ENCODE measurements around the gene SCYGR1. TPM values are rescaled to one million over a fixed set of nuclear protein-coding genes. Genes with fewer than 3 reads are reported as not detected.
"Not testable (repeated sequence)": the region's sequence is repeated elsewhere in the genome, so short reads cannot be mapped to it uniquely, and the experiment has no call there.

The SCYGR1 gene
- total RNA-seq, 2 donors from 2014 or later: not detected

DNA sequence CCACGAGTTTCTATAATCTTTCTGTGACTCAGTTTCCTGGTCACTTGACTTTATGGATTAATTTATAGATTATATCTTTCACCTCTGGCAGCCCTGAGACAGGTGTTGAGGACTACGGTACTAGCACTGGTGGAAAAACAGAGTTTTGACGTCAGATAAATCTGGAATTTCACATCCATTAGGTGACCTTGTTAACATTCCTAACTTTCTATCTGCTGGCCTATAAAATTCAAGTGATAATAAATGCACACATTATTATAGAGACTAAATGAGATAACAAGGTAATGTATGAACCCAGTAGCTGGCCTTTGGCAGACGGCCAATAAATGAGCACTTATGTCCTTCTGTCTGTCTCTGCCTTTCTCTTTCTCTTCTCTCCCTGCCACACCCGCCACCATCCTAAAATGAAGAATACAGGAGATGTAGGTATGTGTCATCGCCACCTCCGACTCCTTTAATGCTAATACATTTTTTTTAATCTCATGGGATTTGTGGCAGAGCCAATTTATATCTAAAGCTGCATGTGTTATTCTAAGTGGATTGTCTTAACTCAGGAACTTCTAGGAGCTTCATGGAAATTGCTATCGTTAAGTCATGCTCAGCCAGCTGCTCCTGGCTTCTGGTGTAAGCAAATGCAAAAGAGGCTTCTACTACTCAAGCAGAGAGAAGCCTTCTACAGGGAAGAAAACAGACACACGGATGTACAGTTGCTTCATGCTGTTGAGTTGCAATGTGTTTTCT is 10.9 kb downstream of the SCYGR1 start:
- H3K36me3 Mint-ChIP-seq (ENCODE audit: insufficient read depth in 2 of 2): peaks cover 0 to 3% of the 10 kb centered on the region in 2 donors
- H3K27ac Mint-ChIP-seq: no peak overlapping the region
- H3K27me3 Mint-ChIP-seq (ENCODE audit: low read depth): peaks cover 6% of the 10 kb centered on the region
- H3K4me1 Mint-ChIP-seq (ENCODE audit: low read depth): peaks cover 18% of the 10 kb centered on the region
- DNase-seq: no peak
- no peak overlapping the region for H3K4me3 Mint-ChIP-seq
- peaks cover 3 to 4% of the 10 kb centered on the region in 2 donors for H3K9me3 Mint-ChIP-seq
- ATAC-seq (replicated peaks in 1 of 2): no peak

- ATAC-seq (replicated peaks in 1 of 2) (peak; percentile 91 to 92), DNase-seq (peak; percentile 37 to 50)
- Mint-ChIP-seq H3K27ac (no peak overlapping the region), H3K4me1 (ENCODE audit: low read depth) (peaks cover 13% of the 10 kb centered on the region), H3K36me3 (ENCODE audit: insufficient read depth in 2 of 2) (no peaks in the 10 kb centered on the region), H3K27me3 (ENCODE audit: low read depth) (peaks cover 6% of the 10 kb centered on the region), H3K4me3 (peak overlapping the region in 1 of 2 donors; percentile 46), H3K9me3 (no peaks in the 10 kb centered on the region)
Observed at GRCh38 chr2:227374158-227374557, 13.6 kb downstream of the SCYGR1 start.

- no peak overlapping the region for H3K27ac Mint-ChIP-seq
- no peaks in the 10 kb centered on the region for H3K36me3 Mint-ChIP-seq (ENCODE audit: insufficient read depth in 2 of 2)
- ATAC-seq (replicated peaks in 1 of 2) (no peak), DNase-seq (no peak)
- no peaks in the 10 kb centered on the region for H3K9me3 Mint-ChIP-seq
- H3K4me1 Mint-ChIP-seq (ENCODE audit: low read depth): peaks cover 13% of the 10 kb centered on the region
- H3K27me3 Mint-ChIP-seq (ENCODE audit: low read depth): peaks cover 6% of the 10 kb centered on the region
- peak overlapping the region in 1 of 2 donors; percentile 12 for H3K4me3 Mint-ChIP-seq
Observed at GRCh38 chr2:227373389-227373788, 14.4 kb downstream of the SCYGR1 start.

- ATAC-seq (replicated peaks in 1 of 2) (peak; percentile 59 to 67), DNase-seq (peak in 1 of 2 donors; percentile 10)
- H3K27ac Mint-ChIP-seq: no peak overlapping the region
- no peaks in the 10 kb centered on the region for H3K9me3 Mint-ChIP-seq
- peak overlapping the region in 1 of 2 donors; percentile 2 for H3K4me3 Mint-ChIP-seq
- H3K36me3 Mint-ChIP-seq (ENCODE audit: insufficient read depth in 2 of 2): no peaks in the 10 kb centered on the region
- H3K27me3 Mint-ChIP-seq (ENCODE audit: low read depth): no peaks in the 10 kb centered on the region
- peaks cover 13% of the 10 kb centered on the region for H3K4me1 Mint-ChIP-seq (ENCODE audit: low read depth)
Observed at GRCh38 chr2:227370791-227371312, 16.9 kb downstream of the SCYGR1 start.

DNA sequence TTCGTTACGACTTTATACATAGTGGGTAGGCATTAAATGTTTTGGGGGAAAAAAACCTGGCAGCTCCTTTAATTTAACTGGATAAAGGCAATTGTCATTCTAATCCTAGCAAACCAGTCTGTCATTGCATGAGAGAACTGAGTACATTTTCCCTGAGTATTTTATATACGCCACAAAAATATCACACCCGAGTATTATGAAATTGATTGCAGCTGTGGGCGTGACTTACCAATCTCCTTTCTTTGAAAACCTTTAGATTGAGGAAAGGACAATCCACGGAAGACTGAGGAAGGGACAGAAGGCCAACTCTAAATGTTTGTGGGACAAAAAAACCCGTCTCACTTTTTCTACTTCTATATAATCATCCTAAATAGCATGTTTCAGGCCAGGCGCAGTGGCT is 17.7 kb downstream of the SCYGR1 start:
- Mint-ChIP-seq H3K4me3 (no peak overlapping the region), H3K9me3 (no peaks in the 10 kb centered on the region), H3K36me3 (ENCODE audit: insufficient read depth in 2 of 2) (no peaks in the 10 kb centered on the region), H3K27me3 (ENCODE audit: low read depth) (no peaks in the 10 kb centered on the region), H3K27ac (no peak overlapping the region), H3K4me1 (ENCODE audit: low read depth) (peaks cover 13% of the 10 kb centered on the region)
- ATAC-seq (replicated peaks in 1 of 2): no peak
- DNase-seq: no peak

- DNase-seq (no peak), ATAC-seq (replicated peaks in 1 of 2) (no peak)
- Mint-ChIP-seq H3K4me3 (no peak overlapping the region), H3K27ac (no peak overlapping the region), H3K4me1 (ENCODE audit: low read depth) (peaks cover 4% of the 10 kb centered on the region), H3K36me3 (ENCODE audit: insufficient read depth in 2 of 2) (no peaks in the 10 kb centered on the region), H3K9me3 (no peaks in the 10 kb centered on the region), H3K27me3 (ENCODE audit: low read depth) (no peaks in the 10 kb centered on the region)
Observed at GRCh38 chr2:227368574-227368973, 19.2 kb downstream of the SCYGR1 start.

DNA sequence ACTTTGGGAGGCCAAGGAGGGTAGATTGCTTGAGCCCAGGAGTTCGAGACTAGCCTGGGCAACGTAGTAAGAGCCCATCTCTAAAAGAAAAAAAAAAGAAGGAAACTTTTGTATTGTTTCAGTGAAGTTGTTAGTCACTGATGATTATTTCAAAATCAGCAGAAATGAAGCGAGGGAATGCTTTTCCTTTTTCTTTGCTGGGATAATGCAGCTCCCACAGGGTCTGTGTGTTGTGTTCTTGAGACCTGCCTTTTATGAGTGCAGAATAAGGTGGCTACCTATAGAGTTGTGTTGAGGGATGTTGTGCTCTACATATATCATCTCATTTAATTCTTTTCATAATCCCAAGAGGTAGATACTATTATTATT is 20.3 kb downstream of the SCYGR1 start:
- Mint-ChIP-seq H3K9me3 (no peaks in the 10 kb centered on the region), H3K27me3 (ENCODE audit: low read depth) (no peaks in the 10 kb centered on the region), H3K4me1 (ENCODE audit: low read depth) (no peaks in the 10 kb centered on the region), H3K36me3 (ENCODE audit: insufficient read depth in 2 of 2) (no peaks in the 10 kb centered on the region), H3K27ac (no peak overlapping the region), H3K4me3 (no peak overlapping the region)
- DNase-seq (no peak), ATAC-seq (replicated peaks in 1 of 2) (no peak)

DNA sequence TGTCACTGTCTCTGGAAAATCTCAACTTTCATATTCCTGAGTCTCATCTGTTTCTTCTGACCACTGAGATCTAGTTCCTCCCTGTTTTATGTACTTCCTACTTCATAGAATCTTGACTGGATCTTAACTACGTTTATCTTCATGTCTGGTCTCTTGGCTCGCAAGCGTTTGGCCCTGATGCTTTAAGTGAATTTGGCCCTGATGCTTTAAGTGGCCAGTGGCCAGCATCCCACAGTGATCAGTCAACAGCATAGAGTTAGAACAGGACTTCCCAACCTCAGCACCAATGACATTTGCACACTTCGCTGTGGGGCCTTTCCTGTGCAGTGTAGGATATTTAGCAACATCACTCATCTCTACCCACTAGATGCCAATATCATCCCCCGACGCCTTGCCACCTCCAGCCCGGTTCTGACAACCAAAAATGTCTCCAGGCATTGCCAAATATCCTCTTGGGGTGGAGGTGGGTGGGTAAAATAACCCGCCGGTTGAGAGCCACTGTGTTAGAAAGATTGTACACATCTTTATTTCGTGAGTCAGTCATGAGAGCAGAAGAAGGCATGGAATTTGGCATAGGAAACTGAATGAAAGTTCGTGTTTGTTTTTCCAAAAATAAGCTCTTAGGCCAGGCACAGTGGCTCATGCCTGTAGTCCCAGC is 20.9 kb downstream of the SCYGR1 start:
- ATAC-seq (replicated peaks in 1 of 2): no peak
- H3K9me3 Mint-ChIP-seq: no peaks in the 10 kb centered on the region

DNA sequence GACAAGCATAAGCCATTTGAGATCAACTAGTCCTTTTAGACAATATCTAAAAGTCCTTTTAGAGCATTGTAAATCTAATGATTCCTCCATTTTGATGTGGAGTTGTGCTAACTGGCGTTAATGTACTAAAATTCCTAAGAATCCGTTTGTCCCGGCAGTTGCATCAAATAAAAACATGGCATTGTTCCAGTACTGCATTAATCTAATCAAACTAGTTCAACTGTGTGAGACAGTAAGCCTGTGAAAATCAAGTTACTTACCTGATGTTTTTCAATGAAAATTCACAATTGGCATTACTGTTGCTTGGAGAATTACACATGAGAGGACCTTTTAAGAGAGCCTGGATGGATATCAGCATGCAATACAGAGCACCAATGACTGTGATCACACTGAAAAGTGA is 21.9 kb downstream of the SCYGR1 start:
- Mint-ChIP-seq H3K27me3 (ENCODE audit: low read depth) (no peaks in the 10 kb centered on the region), H3K4me1 (ENCODE audit: low read depth) (no peaks in the 10 kb centered on the region), H3K9me3 (no peaks in the 10 kb centered on the region), H3K4me3 (no peak overlapping the region), H3K27ac (no peak overlapping the region), H3K36me3 (ENCODE audit: insufficient read depth in 2 of 2) (no peaks in the 10 kb centered on the region)
- ATAC-seq (replicated peaks in 1 of 2) (no peak), DNase-seq (no peak)

More for the DNA sequence above, 20.9 kb downstream of the SCYGR1 start:
- Mint-ChIP-seq H3K27me3 (ENCODE audit: low read depth) (no peaks in the 10 kb centered on the region), H3K4me3 (no peak overlapping the region), H3K36me3 (ENCODE audit: insufficient read depth in 2 of 2) (no peaks in the 10 kb centered on the region), H3K27ac (no peak overlapping the region), H3K4me1 (ENCODE audit: low read depth) (no peaks in the 10 kb centered on the region)
- DNase-seq: no peak

DNA sequence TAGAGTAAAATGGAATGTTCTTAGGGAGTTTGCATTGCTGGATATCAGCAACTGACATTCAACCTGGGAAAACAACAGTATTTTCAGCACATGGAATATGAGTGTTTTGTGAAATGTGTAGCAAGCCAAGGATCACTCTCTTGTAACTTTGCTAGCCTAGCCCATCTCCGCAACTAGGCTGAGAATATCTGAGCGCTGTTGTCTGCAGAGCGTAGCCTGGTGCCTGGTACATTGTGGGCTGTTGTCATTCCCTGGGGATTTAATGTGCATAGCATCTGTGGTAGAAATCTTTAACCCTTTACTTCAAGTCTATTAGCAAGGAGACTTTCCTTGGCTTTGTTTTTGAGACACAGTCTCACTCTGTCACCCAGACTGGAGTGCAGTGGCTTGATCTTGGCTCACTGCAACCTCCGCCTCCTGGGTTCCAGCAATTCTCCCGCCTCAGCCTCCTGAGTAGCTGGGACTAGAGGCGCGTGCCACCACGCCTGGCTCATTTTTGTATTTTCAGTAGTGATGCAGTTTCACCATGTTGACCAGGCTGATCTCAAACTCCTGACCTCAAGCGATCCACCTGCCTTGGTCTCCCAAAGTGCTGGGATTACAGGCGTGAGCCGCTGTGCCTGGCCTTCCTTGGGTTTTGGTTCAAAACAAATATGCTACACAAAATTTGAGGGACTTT is 23.0 kb downstream of the SCYGR1 start:
- not testable (repeated sequence) for H3K9me3 Mint-ChIP-seq; H3K4me1 Mint-ChIP-seq (ENCODE audit: low read depth); H3K27ac Mint-ChIP-seq; DNase-seq; H3K36me3 Mint-ChIP-seq (ENCODE audit: insufficient read depth in 2 of 2); ATAC-seq (replicated peaks in 1 of 2); H3K4me3 Mint-ChIP-seq; H3K27me3 Mint-ChIP-seq (ENCODE audit: low read depth)

DNA sequence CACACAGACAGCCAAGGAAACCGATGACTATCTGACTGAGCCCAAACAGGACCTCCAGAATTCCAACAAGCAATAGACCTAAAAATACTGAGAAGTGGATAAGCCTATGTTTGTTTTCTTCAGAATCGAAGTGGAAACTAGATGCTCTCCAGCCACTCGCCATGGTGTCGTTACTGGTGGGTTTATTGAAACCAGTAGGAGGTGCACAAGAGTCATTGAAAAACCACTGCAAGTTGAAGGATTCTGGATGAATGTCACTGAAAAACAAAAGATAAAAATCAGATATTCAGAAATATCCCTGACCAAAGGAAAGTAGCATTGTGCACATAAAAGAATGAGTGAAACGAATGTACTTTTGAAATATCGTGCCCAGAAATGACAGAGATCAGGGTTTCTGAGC is 24.0 kb downstream of the SCYGR1 start:
- H3K4me3 Mint-ChIP-seq: no peak overlapping the region
- DNase-seq: no peak
- no peaks in the 10 kb centered on the region for H3K36me3 Mint-ChIP-seq (ENCODE audit: insufficient read depth in 2 of 2)
- no peaks in the 10 kb centered on the region for H3K9me3 Mint-ChIP-seq
- no peak for ATAC-seq (replicated peaks in 1 of 2)
- no peaks in the 10 kb centered on the region for H3K27me3 Mint-ChIP-seq (ENCODE audit: low read depth)
- H3K4me1 Mint-ChIP-seq (ENCODE audit: low read depth): no peaks in the 10 kb centered on the region
- peak overlapping the region; percentile 20 for H3K27ac Mint-ChIP-seq

GRCh38 chr2:227360351-227360750 is 27.4 kb downstream of the SCYGR1 start:
- no peak for ATAC-seq (replicated peaks in 1 of 2)
- Mint-ChIP-seq H3K4me1 (ENCODE audit: low read depth) (no peaks in the 10 kb centered on the region), H3K27ac (no peak overlapping the region), H3K27me3 (ENCODE audit: low read depth) (no peaks in the 10 kb centered on the region), H3K9me3 (no peaks in the 10 kb centered on the region), H3K36me3 (ENCODE audit: insufficient read depth in 2 of 2) (peaks cover 0 to 2% of the 10 kb centered on the region in 2 donors), H3K4me3 (no peak overlapping the region)
- no peak for DNase-seq

- H3K9me3 Mint-ChIP-seq: no peaks in the 10 kb centered on the region
- peaks cover 17% of the 10 kb centered on the region for H3K4me1 Mint-ChIP-seq (ENCODE audit: low read depth)
- peak overlapping the region; percentile 20 for H3K27ac Mint-ChIP-seq
- H3K4me3 Mint-ChIP-seq: peak overlapping the region; percentile 25 to 29
- ATAC-seq (replicated peaks in 1 of 2) (peak; percentile 53 to 60), DNase-seq (peak in 1 of 2 donors; percentile 6)
- H3K36me3 Mint-ChIP-seq (ENCODE audit: insufficient read depth in 2 of 2): peaks cover 2% of the 10 kb centered on the region in 2 donors
- no peaks in the 10 kb centered on the region for H3K27me3 Mint-ChIP-seq (ENCODE audit: low read depth)
Observed at GRCh38 chr2:227351639-227352038, 36.1 kb downstream of the SCYGR1 start.
